SU-DHL-6 (cell line): ENCODE data around the gene JCAD.
"Not testable (repeated sequence)": the region's sequence is repeated elsewhere in the genome, so short reads cannot be mapped to it uniquely, and the experiment has no call there.

Experiments used
- H2AFZ ChIP-seq: fragments of 200-600 bp; sonication (generic); 2 replicates; pipeline ENCODE4 v1.6.1; 2014; ENCODE audit warnings: low read depth, mild to moderate bottlenecking, moderate library complexity, mixed read lengths, antibody characterized with exemption, low read length; ENCODE audit not compliant: severe bottlenecking
- H3F3A ChIP-seq: fragments of 200-600 bp; shearing (Covaris generic); 2 replicates; pipeline ENCODE4 v1.6.0; 2016; ENCODE audit warnings: antibody characterized with exemption, mild to moderate bottlenecking; ENCODE audit not compliant: insufficient read depth
- H3K27ac ChIP-seq: fragments of 200-600 bp; sonication (generic); 2 replicates; pipeline ENCODE4 v1.5.1; 2016; ENCODE audit warnings: low read depth, mild to moderate bottlenecking, low read length, moderate library complexity, mixed read lengths
- H3K27me3 ChIP-seq: fragments of 200-600 bp; sonication (generic), shearing (Covaris generic); 2 replicates; pipeline ENCODE4 v1.6.0; 2014; ENCODE audit warnings: mild to moderate bottlenecking, low read length
- H3K36me3 ChIP-seq: fragments of 200-600 bp; sonication (generic); 2 replicates; pipeline ENCODE4 v1.6.1; 2014; ENCODE audit warnings: mild to moderate bottlenecking, low read length, mixed read lengths
- H3K4me2 ChIP-seq: fragments of 300-600, 200-600 bp; shearing (Covaris generic), sonication (generic); 2 replicates; pipeline ENCODE4 v1.6.0; 2014; ENCODE audit warnings: low read length, low read depth, mild to moderate bottlenecking; ENCODE audit not compliant: poor library complexity, severe bottlenecking
- H3K4me3 ChIP-seq: fragments of 200-600 bp; sonication (generic); 2 replicates; pipeline ENCODE4 v1.5.1; 2014; ENCODE audit warnings: antibody characterized with exemption, low read length, mild to moderate bottlenecking, mixed read lengths; ENCODE audit not compliant: insufficient read depth, poor library complexity, severe bottlenecking
- H3K79me2 ChIP-seq: fragments of 200-600 bp; sonication (generic); 2 replicates; pipeline ENCODE4 v1.6.1; 2014; ENCODE audit warnings: mild to moderate bottlenecking, low read length, moderate library complexity; ENCODE audit not compliant: insufficient read depth
- H3K9ac ChIP-seq: fragments of 200-600 bp; sonication (generic); 2 replicates; pipeline ENCODE4 v1.7.0; 2014; ENCODE audit warnings: mild to moderate bottlenecking, low read length
- H3K9me2 ChIP-seq: fragments of 200-600 bp; sonication (generic); replicated peaks from 2 replicates; pipeline ENCODE4 v1.6.1; 2014; ENCODE audit warnings: low read length; ENCODE audit not compliant: insufficient read depth
- H3K9me3 ChIP-seq: fragments of 200-600 bp; sonication (generic); 2 replicates; pipeline ENCODE4 v1.6.1; 2014; ENCODE audit warnings: low read length, mixed read lengths; ENCODE audit not compliant: insufficient read depth
- H4K20me1 ChIP-seq: fragments of 200-600 bp; sonication (generic); 2 replicates; pipeline ENCODE4 v1.6.1; 2014; ENCODE audit warnings: low read depth, mild to moderate bottlenecking, antibody characterized with exemption, low read length, moderate library complexity, mixed read lengths
- EZH2phosphoT487 ChIP-seq: fragments of 200-600 bp; sonication (generic), shearing (Covaris generic); conservative IDR thresholded peaks from 2 replicates; pipeline ENCODE4 v1.6.1; 2018; ENCODE audit warnings: mild to moderate bottlenecking, antibody characterized with exemption, low read length, moderate library complexity, mixed read lengths
- TF ChIP-seq, protein P1 (sequence below): fragments of 200-600 bp; sonication (generic); IDR thresholded peaks from one replicate; pipeline ENCODE4 v1.5.1; 2017; ENCODE audit warnings: antibody characterized with exemption, mild to moderate bottlenecking, low read length, moderate library complexity; ENCODE audit not compliant: insufficient read depth, poor library complexity, severe bottlenecking

The JCAD gene

DNA sequence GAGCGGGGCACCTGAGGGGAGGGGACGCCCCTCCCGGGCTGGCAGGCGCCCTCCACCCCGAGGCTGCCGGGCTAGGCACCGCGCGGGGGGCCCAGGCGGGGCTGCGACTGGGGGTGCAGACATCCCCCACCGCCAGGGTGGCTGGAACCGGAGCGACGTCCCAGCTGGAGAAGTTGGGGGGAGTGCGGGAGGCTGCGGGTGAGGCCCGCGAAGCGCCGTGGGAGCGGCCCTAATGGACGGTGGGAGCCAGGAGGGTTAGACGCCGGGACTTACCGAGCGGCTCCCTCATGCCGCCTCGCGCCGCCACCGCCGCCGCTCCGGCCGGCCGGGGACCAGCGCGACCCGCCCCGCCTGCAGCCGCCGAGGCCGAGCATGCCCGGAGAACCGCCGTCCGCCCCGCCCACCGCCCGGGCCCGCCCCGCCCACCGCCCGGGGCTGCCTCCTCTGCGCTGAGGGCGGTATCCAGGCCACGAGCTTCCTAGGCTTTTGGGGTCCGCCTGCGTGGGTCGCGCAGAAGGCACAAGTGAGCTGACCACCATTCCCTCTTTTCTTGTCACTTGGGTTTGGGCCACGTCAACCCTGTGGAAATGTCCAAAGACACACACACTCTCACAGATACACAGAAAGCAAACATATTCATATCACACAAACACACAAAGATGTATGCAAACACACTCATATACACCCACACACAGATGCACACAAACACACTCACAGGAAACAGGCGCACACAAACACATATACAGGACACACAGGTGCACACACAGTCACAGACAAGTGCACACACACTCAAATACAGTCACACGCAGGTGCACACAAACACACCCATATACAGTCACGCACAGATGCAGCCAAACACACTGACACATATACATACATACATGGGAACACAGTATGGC lies at the start of gene JCAD:
TSS of gene JCAD (minus strand) at position 378 of the 899 bp plus-strand sequence. CDS start 11,774 bp downstream, outside the sequence.
- Histone ChIP-seq H3K9me2 (no peaks in the 10 kb centered on the region), H3K27me3 (no peaks in the 10 kb centered on the region), H3F3A (no peaks in the 10 kb centered on the region), H4K20me1 (no peaks in the 10 kb centered on the region), H3K36me3 (no peaks in the 10 kb centered on the region), H3K27ac (no peak within 1 kb of the TSS), H3K9ac (no peak within 1 kb of the TSS), H3K4me3 (no peak within 1 kb of the TSS), H3K9me3 (no peaks in the 10 kb centered on the region), H2AFZ (no peak within 1 kb of the TSS), H3K4me2 (no peak within 1 kb of the TSS), H3K79me2 (no peaks in the 10 kb centered on the region)
- TF ChIP-seq, protein P1, sequence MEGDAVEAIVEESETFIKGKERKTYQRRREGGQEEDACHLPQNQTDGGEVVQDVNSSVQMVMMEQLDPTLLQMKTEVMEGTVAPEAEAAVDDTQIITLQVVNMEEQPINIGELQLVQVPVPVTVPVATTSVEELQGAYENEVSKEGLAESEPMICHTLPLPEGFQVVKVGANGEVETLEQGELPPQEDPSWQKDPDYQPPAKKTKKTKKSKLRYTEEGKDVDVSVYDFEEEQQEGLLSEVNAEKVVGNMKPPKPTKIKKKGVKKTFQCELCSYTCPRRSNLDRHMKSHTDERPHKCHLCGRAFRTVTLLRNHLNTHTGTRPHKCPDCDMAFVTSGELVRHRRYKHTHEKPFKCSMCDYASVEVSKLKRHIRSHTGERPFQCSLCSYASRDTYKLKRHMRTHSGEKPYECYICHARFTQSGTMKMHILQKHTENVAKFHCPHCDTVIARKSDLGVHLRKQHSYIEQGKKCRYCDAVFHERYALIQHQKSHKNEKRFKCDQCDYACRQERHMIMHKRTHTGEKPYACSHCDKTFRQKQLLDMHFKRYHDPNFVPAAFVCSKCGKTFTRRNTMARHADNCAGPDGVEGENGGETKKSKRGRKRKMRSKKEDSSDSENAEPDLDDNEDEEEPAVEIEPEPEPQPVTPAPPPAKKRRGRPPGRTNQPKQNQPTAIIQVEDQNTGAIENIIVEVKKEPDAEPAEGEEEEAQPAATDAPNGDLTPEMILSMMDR, result no peak
- no peak for TF ChIP-seq EZH2phosphoT487

GRCh38 chr10:30106987-30107386 lies 47.6 kb upstream of the JCAD start:
- no peaks in the 10 kb centered on the region for H3K27me3 ChIP-seq
- H3K36me3 ChIP-seq, result peaks cover 3% of the 10 kb centered on the region; the same call in 1 of the 2 replicates
- H3K9me3 ChIP-seq, result no peaks in the 10 kb centered on the region
- no peak overlapping the region for H3K4me2 ChIP-seq
- H3K4me3 ChIP-seq, result no peak overlapping the region
- no peaks in the 10 kb centered on the region for H4K20me1 ChIP-seq
- H2AFZ ChIP-seq, result no peak overlapping the region
- no peak for TF ChIP-seq EZH2phosphoT487
- TF ChIP-seq, protein P1, result no peak
- no peaks in the 10 kb centered on the region for H3K79me2 ChIP-seq
- no peaks in the 10 kb centered on the region for H3F3A ChIP-seq
- no peak overlapping the region for H3K27ac ChIP-seq
- no peaks in the 10 kb centered on the region for H3K9me2 ChIP-seq
- H3K9ac ChIP-seq, result no peak overlapping the region

DNA sequence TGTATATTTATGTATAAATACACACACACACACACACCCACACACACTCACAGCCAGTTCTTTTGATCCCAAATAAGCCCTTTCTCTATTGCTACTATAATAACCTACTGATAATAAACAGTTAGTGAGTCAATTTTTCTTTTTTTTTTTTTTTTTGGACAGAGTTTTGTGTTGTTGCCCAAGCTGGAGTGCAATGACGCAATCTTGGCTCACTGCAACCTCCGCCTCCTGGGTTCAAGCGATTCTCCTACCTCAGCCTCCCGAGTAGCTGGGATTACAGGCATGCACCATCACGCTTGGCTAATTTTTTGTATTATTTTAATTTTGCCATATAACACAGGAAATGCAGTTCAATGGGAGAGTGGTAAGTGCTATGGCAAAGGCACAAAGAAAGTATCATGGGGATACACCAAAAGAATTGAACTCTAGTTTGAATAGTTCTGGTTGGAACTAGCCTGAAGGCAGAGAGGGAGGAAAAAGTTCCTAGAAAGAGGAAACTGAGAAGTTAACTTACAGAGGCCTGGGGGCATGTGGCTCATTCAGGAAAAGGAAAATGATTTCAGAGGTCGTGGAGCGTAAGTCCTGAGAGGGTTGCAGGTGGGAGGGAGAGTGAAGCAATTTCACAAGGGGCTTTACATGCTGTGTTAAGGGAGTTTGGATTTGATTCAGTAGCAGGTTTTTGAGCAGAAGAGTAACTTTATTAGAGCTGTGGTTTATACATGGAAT lies 44.4 kb upstream of the JCAD start:
- Histone ChIP-seq H2AFZ (no peak overlapping the region), H3K4me3 (no peak overlapping the region), H4K20me1 (no peaks in the 10 kb centered on the region), H3K27ac (no peak overlapping the region), H3K36me3 (peaks cover 3% of the 10 kb centered on the region; the same call in 1 of the 2 replicates), H3K9me2 (no peaks in the 10 kb centered on the region), H3K79me2 (no peaks in the 10 kb centered on the region), H3K4me2 (no peak overlapping the region), H3K9ac (no peak overlapping the region), H3K27me3 (no peaks in the 10 kb centered on the region), H3F3A (no peaks in the 10 kb centered on the region), H3K9me3 (no peaks in the 10 kb centered on the region)
- TF ChIP-seq EZH2phosphoT487, result no peak

- not testable (repeated sequence) for H3K4me2 ChIP-seq, H3K36me3 ChIP-seq
These were observed 40.3 kb upstream of the JCAD start for GRCh38 chr10:30099706-30100105.

More at GRCh38 chr10:30099706-30100105, 40.3 kb upstream of the JCAD start:
- not testable (repeated sequence) for H3K4me3 ChIP-seq, H4K20me1 ChIP-seq, H3K9me2 ChIP-seq, H3K79me2 ChIP-seq, H3K9me3 ChIP-seq, H3K9ac ChIP-seq, H3K27me3 ChIP-seq, H3K27ac ChIP-seq, H2AFZ ChIP-seq, H3F3A ChIP-seq
